Measurements from ENCODE around the gene THSD4.

THSD4 gene

GRCh38 chr15:71346464-71346863 lies 231.2 kb downstream of the THSD4 start:
- ATAC-seq: no peak

GRCh38 chr15:71348597-71348996 lies 233.3 kb downstream of the THSD4 start:
- Mint-ChIP-seq H3K4me3 (no peak overlapping the region), H3K4me1 (no peaks in the 10 kb centered on the region), H3K36me3 (ENCODE audit: low read depth) (no peaks in the 10 kb centered on the region), H3K27me3 (peaks cover 8% of the 10 kb centered on the region), H3K27ac (no peak overlapping the region), H3K9me3 (no peaks in the 10 kb centered on the region)
- no peak for ATAC-seq
- no peak for DNase-seq

More at GRCh38 chr15:71346464-71346863, 231.2 kb downstream of the THSD4 start:
- peaks cover 6% of the 10 kb centered on the region for H3K27me3 Mint-ChIP-seq
- H3K4me1 Mint-ChIP-seq: no peaks in the 10 kb centered on the region
- H3K36me3 Mint-ChIP-seq (ENCODE audit: low read depth): no peaks in the 10 kb centered on the region
- no peak overlapping the region for H3K27ac Mint-ChIP-seq
- no peaks in the 10 kb centered on the region for H3K9me3 Mint-ChIP-seq
- DNase-seq: no peak
- no peak overlapping the region for H3K4me3 Mint-ChIP-seq

GRCh38 chr15:71349336-71349735 lies 234.1 kb downstream of the THSD4 start:
- no peak overlapping the region for H3K27ac Mint-ChIP-seq
- no peak for ATAC-seq

GRCh38 chr15:71349736-71350526 lies 234.7 kb downstream of the THSD4 start:
- Mint-ChIP-seq H3K9me3 (no peaks in the 10 kb centered on the region), H3K4me1 (no peaks in the 10 kb centered on the region), H3K27ac (no peak overlapping the region), H3K4me3 (no peak overlapping the region), H3K27me3 (peaks cover 8% of the 10 kb centered on the region), H3K36me3 (ENCODE audit: low read depth) (no peaks in the 10 kb centered on the region)
- ATAC-seq: no peak
- DNase-seq: no peak

More at GRCh38 chr15:71349336-71349735, 234.1 kb downstream of the THSD4 start:
- Mint-ChIP-seq H3K36me3 (ENCODE audit: low read depth) (no peaks in the 10 kb centered on the region), H3K27me3 (peaks cover 8% of the 10 kb centered on the region), H3K4me1 (no peaks in the 10 kb centered on the region), H3K9me3 (no peaks in the 10 kb centered on the region), H3K4me3 (no peak overlapping the region)
- no peak for DNase-seq

- H3K36me3 Mint-ChIP-seq (ENCODE audit: low read depth): no peaks in the 10 kb centered on the region
- DNase-seq (no peak), ATAC-seq (no peak)
- H3K9me3 Mint-ChIP-seq: no peaks in the 10 kb centered on the region
- no peaks in the 10 kb centered on the region for H3K4me1 Mint-ChIP-seq
- no peak overlapping the region for H3K27ac Mint-ChIP-seq
- H3K4me3 Mint-ChIP-seq: no peak overlapping the region
- peaks cover 8% of the 10 kb centered on the region for H3K27me3 Mint-ChIP-seq
These were observed 235.5 kb downstream of the THSD4 start for GRCh38 chr15:71350622-71351378.

DNA sequence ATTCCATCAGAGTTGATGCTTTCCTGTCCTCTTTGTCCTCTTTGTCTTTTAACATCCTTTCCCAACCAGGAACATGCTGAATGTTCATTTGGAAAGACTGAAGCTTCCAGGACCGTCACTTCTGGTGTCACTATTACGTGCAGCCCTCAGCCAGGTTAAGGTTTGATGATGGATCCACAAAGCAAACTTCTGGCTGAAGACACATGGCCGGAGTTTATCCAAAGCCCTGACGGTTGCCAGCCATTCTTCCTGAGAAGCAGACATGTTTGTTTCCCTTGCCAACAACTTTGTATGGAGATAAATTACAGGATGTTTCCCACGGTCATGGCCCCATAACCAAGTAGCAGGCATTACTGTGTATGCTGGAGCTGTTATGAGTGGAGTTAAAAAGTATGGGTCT lies 236.9 kb downstream of the THSD4 start:
- H3K27ac Mint-ChIP-seq: no peak overlapping the region
- H3K36me3 Mint-ChIP-seq (ENCODE audit: low read depth): no peaks in the 10 kb centered on the region
- H3K4me3 Mint-ChIP-seq: no peak overlapping the region
- ATAC-seq (no peak), DNase-seq (no peak)
- H3K27me3 Mint-ChIP-seq: peaks cover 8% of the 10 kb centered on the region
- peaks cover 3% of the 10 kb centered on the region for H3K9me3 Mint-ChIP-seq
- H3K4me1 Mint-ChIP-seq: no peaks in the 10 kb centered on the region

DNA sequence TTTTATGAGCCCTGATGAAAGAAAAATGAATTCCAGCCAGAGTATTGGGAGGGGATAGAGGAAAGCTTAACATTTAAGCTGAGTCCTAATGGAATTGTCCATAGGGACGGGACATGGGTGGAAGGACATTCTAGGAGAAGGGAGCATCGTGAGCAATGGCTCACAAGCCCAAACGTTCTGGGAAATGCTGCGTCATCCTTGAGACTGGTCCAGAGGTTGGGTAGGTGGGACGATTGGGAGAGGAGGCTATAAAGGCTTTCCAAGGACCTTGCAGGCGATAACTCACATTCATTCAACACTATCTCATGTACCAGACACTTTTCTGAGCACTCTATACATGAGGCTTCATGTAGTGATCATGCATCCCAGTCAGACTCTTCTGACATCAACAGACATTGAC lies 237.5 kb downstream of the THSD4 start:
- peaks cover 3% of the 10 kb centered on the region for H3K9me3 Mint-ChIP-seq
- no peak for ATAC-seq
- DNase-seq: no peak
- no peak overlapping the region for H3K27ac Mint-ChIP-seq
- H3K36me3 Mint-ChIP-seq (ENCODE audit: low read depth): no peaks in the 10 kb centered on the region
- H3K27me3 Mint-ChIP-seq: peaks cover 6% of the 10 kb centered on the region
- H3K4me1 Mint-ChIP-seq: no peaks in the 10 kb centered on the region
- no peak overlapping the region for H3K4me3 Mint-ChIP-seq

- peaks cover 6% of the 10 kb centered on the region for H3K27me3 Mint-ChIP-seq
- no peak overlapping the region for H3K27ac Mint-ChIP-seq
- H3K36me3 Mint-ChIP-seq (ENCODE audit: low read depth): no peaks in the 10 kb centered on the region
- no peak overlapping the region for H3K4me3 Mint-ChIP-seq
- peaks cover 3% of the 10 kb centered on the region for H3K9me3 Mint-ChIP-seq
- H3K4me1 Mint-ChIP-seq: no peaks in the 10 kb centered on the region
- DNase-seq: no peak
- ATAC-seq: no peak
These were observed 237.9 kb downstream of the THSD4 start for GRCh38 chr15:71353171-71353570.

DNA sequence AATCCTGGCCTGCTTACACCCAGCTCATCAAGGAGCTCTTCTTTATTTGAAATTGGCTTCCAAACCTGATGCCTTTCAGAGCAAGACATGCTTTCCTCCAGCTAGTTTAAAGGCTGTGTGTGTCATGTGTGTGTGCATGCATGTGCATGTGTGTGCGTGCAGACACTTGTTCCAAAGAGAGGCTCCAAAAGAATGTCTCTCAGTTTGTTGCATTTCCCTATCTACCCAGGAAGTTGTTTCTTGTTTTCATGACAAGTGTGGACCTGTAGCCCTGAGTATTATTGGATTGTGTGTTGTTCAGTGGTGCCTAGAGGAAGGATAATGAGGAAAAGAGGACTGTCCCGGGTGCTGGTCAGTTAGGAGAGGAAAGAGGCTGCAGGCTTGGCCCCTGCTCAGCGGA lies 240.0 kb downstream of the THSD4 start:
- Mint-ChIP-seq H3K27me3 (peaks cover 4% of the 10 kb centered on the region), H3K4me1 (no peaks in the 10 kb centered on the region), H3K9me3 (peaks cover 3% of the 10 kb centered on the region), H3K27ac (no peak overlapping the region), H3K4me3 (no peak overlapping the region), H3K36me3 (ENCODE audit: low read depth) (no peaks in the 10 kb centered on the region)
- DNase-seq (no peak), ATAC-seq (no peak)

DNA sequence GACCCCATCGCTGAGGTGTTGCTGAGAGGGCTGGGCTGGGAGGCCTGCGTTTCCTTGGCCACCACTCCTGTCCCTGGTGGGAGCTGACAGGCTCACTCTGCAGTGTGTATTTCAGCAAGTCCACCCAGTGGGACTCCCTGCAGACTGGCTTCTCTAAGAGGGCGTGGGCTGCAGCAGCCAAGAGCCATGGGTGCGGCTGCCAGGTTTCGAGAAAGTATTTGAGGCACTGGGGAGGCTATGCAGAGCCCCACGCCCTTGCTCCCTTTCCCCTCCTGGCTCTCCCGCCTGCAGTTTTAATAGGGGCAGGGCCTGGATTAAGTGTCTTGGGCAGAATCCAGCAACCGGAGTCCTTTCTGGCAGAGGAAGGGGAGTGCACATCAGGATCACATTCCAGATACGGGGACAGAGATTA lies 242.1 kb downstream of the THSD4 start:
- no peaks in the 10 kb centered on the region for H3K36me3 Mint-ChIP-seq (ENCODE audit: low read depth)
- no peak for DNase-seq
- no peak for ATAC-seq
- H3K27me3 Mint-ChIP-seq: peaks cover 4% of the 10 kb centered on the region
- no peak overlapping the region for H3K4me3 Mint-ChIP-seq
- peaks cover 3% of the 10 kb centered on the region for H3K9me3 Mint-ChIP-seq
- no peaks in the 10 kb centered on the region for H3K4me1 Mint-ChIP-seq
- H3K27ac Mint-ChIP-seq: no peak overlapping the region

DNA sequence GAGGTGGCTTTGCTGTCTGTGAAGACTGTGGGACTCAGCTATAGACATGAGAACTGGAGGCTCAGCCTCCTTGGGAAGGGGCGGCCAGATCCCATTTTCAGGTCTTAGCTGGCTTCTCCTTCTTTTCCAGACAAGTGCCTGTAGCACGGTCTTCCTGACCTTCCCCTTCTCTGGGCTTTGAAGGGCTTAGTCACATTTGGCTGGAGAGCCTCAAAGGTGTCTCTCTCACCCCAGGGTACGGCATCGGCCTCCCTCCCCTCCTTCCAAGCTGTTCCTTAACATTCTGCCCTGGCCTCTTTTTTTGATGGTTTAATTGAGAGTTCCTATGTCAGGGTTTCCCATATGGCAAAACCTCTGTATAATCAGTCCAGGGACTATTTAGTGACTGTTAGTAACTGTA lies 242.7 kb downstream of the THSD4 start:
- DNase-seq (no peak), ATAC-seq (no peak)
- Mint-ChIP-seq H3K27me3 (peaks cover 2% of the 10 kb centered on the region), H3K27ac (no peak overlapping the region), H3K4me3 (no peak overlapping the region), H3K9me3 (peaks cover 3% of the 10 kb centered on the region), H3K4me1 (no peaks in the 10 kb centered on the region), H3K36me3 (ENCODE audit: low read depth) (no peaks in the 10 kb centered on the region)

- Mint-ChIP-seq H3K4me3 (no peak overlapping the region), H3K9me3 (peaks cover 3% of the 10 kb centered on the region), H3K27me3 (peaks cover 2% of the 10 kb centered on the region), H3K4me1 (no peaks in the 10 kb centered on the region), H3K36me3 (ENCODE audit: low read depth) (no peaks in the 10 kb centered on the region), H3K27ac (no peak overlapping the region)
- DNase-seq (no peak), ATAC-seq (no peak)
These were observed 244.0 kb downstream of the THSD4 start for GRCh38 chr15:71359246-71359645.

- Mint-ChIP-seq H3K4me1 (no peaks in the 10 kb centered on the region), H3K36me3 (ENCODE audit: low read depth) (no peaks in the 10 kb centered on the region), H3K9me3 (no peaks in the 10 kb centered on the region), H3K27ac (no peak overlapping the region), H3K27me3 (peaks cover under 1% of the 10 kb centered on the region), H3K4me3 (no peak overlapping the region)
- no peak for ATAC-seq
- no peak for DNase-seq
These were observed 247.3 kb downstream of the THSD4 start for GRCh38 chr15:71362556-71362955.

GRCh38 chr15:71362987-71363968 lies 248.0 kb downstream of the THSD4 start:
- no peak for ATAC-seq
- no peaks in the 10 kb centered on the region for H3K27me3 Mint-ChIP-seq
- no peak overlapping the region for H3K27ac Mint-ChIP-seq
- H3K4me1 Mint-ChIP-seq: no peaks in the 10 kb centered on the region
- no peaks in the 10 kb centered on the region for H3K9me3 Mint-ChIP-seq
- H3K36me3 Mint-ChIP-seq (ENCODE audit: low read depth): no peaks in the 10 kb centered on the region
- H3K4me3 Mint-ChIP-seq: no peak overlapping the region
- DNase-seq: no peak

All from activated naive CD8-positive, alpha-beta T cell treated with anti-CD3 and anti-CD28 coated beads, Interleukin-2, amount 50 U/mL, for 24 hours (primary cell).